GM12873 (cell line): ENCODE results near the gene NOC2L.

Source experiments
- CTCF ChIP-seq: IDR thresholded peaks from 2 replicates; pipeline ENCODE4 v1.5.1; 2012; ENCODE audit warnings: low read depth, mild to moderate bottlenecking, moderate library complexity, low read length, control low read depth; ENCODE audit not compliant: insufficient read depth; ENCODE audit errors: missing control alignments

NOC2L gene

GRCh38 chr1:950268-950667 lies 8.8 kb downstream of the NOC2L start:
- TF ChIP-seq CTCF = no peak

- TF ChIP-seq CTCF = no peak
Measured at GRCh38 chr1:947958-948357, 11.1 kb downstream of the NOC2L start.

GRCh38 chr1:945688-946556 lies 13.1 kb downstream of the NOC2L start:
- no peak for TF ChIP-seq CTCF

- TF ChIP-seq CTCF = no peak
Measured at GRCh38 chr1:944341-945325, 14.4 kb downstream of the NOC2L start.

GRCh38 chr1:943545-944340 lies 15.3 kb downstream of the NOC2L start:
- TF ChIP-seq CTCF = no peak

- no peak for TF ChIP-seq CTCF
Measured at GRCh38 chr1:942864-943533, 16.1 kb downstream of the NOC2L start.
